HepG2 (cell line): ENCODE data around the gene ZSCAN21. TPM values are rescaled to one million over a fixed set of nuclear protein-coding genes. Genes with fewer than 3 reads are reported as not detected.

Source experiments
- ARNT ChIP-seq: fragments of 450-650 bp; IDR thresholded peaks from 2 replicates; pipeline ENCODE4 v1.6.1; 2017
- CBX1 ChIP-seq: IDR thresholded peaks from one replicate; pipeline ENCODE4 v1.6.1; 2016; ENCODE audit warnings: antibody characterized with exemption, low read depth
- CBX5 ChIP-seq: sonication (generic); formaldehyde crosslinking; IDR thresholded peaks from 2 replicates; pipeline ENCODE4 v1.4.0; 2020; ENCODE audit warnings: missing genetic modification reagents, borderline replicate concordance
- CREB1 ChIP-seq, 2 experiments: fragments of 450-650 bp in 1 of 2; IDR thresholded peaks; 2 replicates each; pipeline ENCODE4 v1.6.1; 2016 to 2017; ENCODE audit warnings: control low read depth in 1 of 2, mild to moderate bottlenecking in 1 of 2, missing compliant biosample characterization in 1 of 2, missing genetic modification characterization in 1 of 2
- GLI4 ChIP-seq: sonication (generic); formaldehyde crosslinking; IDR thresholded peaks from 2 replicates; pipeline ENCODE4 v1.5.1; 2020; ENCODE audit warnings: missing genetic modification reagents, mild to moderate bottlenecking, moderate library complexity, borderline replicate concordance
- HBP1 ChIP-seq: IDR thresholded peaks from 2 replicates; pipeline ENCODE4 v1.6.1; 2016; ENCODE audit warnings: low read depth, control low read depth
- HOXA9 ChIP-seq: sonication (generic); formaldehyde crosslinking; IDR thresholded peaks from 2 replicates; pipeline ENCODE4 v1.8.1; 2022; ENCODE audit warnings: missing genetic modification reagents, mild to moderate bottlenecking, moderate library complexity, borderline replicate concordance
- KAT2B ChIP-seq: fragments of 150-350 bp; IDR thresholded peaks from 2 replicates; pipeline ENCODE4 v1.6.1; 2014; ENCODE audit warnings: low read depth, low read length, borderline replicate concordance
- KDM3A ChIP-seq: IDR thresholded peaks from 2 replicates; pipeline ENCODE4 v1.6.1; 2018; ENCODE audit warnings: low read depth, missing compliant biosample characterization
- MIXL1 ChIP-seq: IDR thresholded peaks from 2 replicates; pipeline ENCODE4 v1.6.1; 2016
- MXD4 ChIP-seq: IDR thresholded peaks from 2 replicates; pipeline ENCODE4 v1.6.1; 2016; ENCODE audit warnings: mild to moderate bottlenecking, missing biosample characterization, missing genetic modification reagents
- MZF1 ChIP-seq: sonication (generic); formaldehyde crosslinking; IDR thresholded peaks from 2 replicates; pipeline ENCODE4 v1.8.1; 2023; ENCODE audit warnings: mild to moderate bottlenecking, missing genetic modification reagents, borderline replicate concordance
- NCOA5 ChIP-seq: sonication (generic); formaldehyde crosslinking; IDR thresholded peaks from 2 replicates; pipeline ENCODE4 v1.4.0; 2020; ENCODE audit warnings: missing genetic modification reagents
- NFE2 ChIP-seq: sonication (generic); formaldehyde crosslinking; IDR thresholded peaks from 2 replicates; pipeline ENCODE4 v1.4.0; 2020; ENCODE audit warnings: missing genetic modification reagents
- NFKB2 ChIP-seq: sonication (generic); formaldehyde crosslinking; IDR thresholded peaks from 2 replicates; pipeline ENCODE4 v1.4.0; 2020; ENCODE audit warnings: missing genetic modification reagents, borderline replicate concordance
- NR2C2 ChIP-seq: sonication (generic); formaldehyde crosslinking; IDR thresholded peaks from 2 replicates; pipeline ENCODE4 v1.4.0; 2020; ENCODE audit warnings: missing genetic modification reagents, mild to moderate bottlenecking, moderate library complexity, borderline replicate concordance
- PHF5A ChIP-seq: IDR thresholded peaks from one replicate; pipeline ENCODE4 v1.6.1; 2018; ENCODE audit warnings: low read depth, missing genetic modification reagents; ENCODE audit not compliant: unreplicated experiment
- RBM22 ChIP-seq: fragments of 200-400 bp; formaldehyde crosslinking; optimal IDR thresholded peaks from 2 replicates; pipeline ENCODE3; 2017; ENCODE audit warnings: mild to moderate bottlenecking, low read length, moderate library complexity
- SMAD1 ChIP-seq: sonication (generic); formaldehyde crosslinking; IDR thresholded peaks from 2 replicates; pipeline ENCODE4 v1.4.0; 2020; ENCODE audit warnings: missing genetic modification reagents, low read depth, mild to moderate bottlenecking, borderline replicate concordance
- SNAPC2 ChIP-seq: sonication (generic); formaldehyde crosslinking; IDR thresholded peaks from 2 replicates; pipeline ENCODE4 v1.8.1; 2022; ENCODE audit warnings: mild to moderate bottlenecking, missing genetic modification reagents
- ZBTB7B ChIP-seq: sonication (generic); formaldehyde crosslinking; IDR thresholded peaks from 2 replicates; pipeline ENCODE4 v1.4.0; 2020; ENCODE audit warnings: missing genetic modification reagents
- ZNF3 ChIP-seq: IDR thresholded peaks from 2 replicates; pipeline ENCODE4 v1.7.0; 2017; ENCODE audit warnings: inconsistent platforms
- ZNF550 ChIP-seq: sonication (generic); formaldehyde crosslinking; IDR thresholded peaks from 2 replicates; pipeline ENCODE4 v1.4.0; 2020; ENCODE audit warnings: mild to moderate bottlenecking, missing genetic modification reagents, borderline replicate concordance
- ZNF749 ChIP-seq: sonication (generic); formaldehyde crosslinking; IDR thresholded peaks from 2 replicates; pipeline ENCODE4 v1.8.0; 2022; ENCODE audit warnings: mild to moderate bottlenecking, missing genetic modification reagents, moderate library complexity, borderline replicate concordance
- ZNF800 ChIP-seq: sonication (generic); formaldehyde crosslinking; IDR thresholded peaks from 2 replicates; pipeline ENCODE4 v1.4.0; 2020; ENCODE audit warnings: missing genetic modification reagents
- polyA plus RNA-seq, 8 experiments: library from polyadenylated mRNA; depleted of rRNA in 3 of 8; stranded (reverse) in 7 of 8; unstranded in 1 of 8; fragments of >200 nt; fragmentation: Illumina TruSeq in 4 of 8; extraction: Trizol in 4 of 8; gene quantifications; 2 replicates each; pipeline versions ENCODE4 v1.2.1 to v1.2.3, GENCODE V29; 2011 to 2016; ENCODE audit warnings: low read depth in 4 of 8, missing spikeins in 1 of 8, mixed read lengths in 1 of 8; ENCODE audit not compliant: insufficient read depth in 1 of 8
- total RNA-seq, 5 experiments: library from RNA; depleted of rRNA; stranded (reverse); fragments of >200 nt; fragmentation: Illumina TruSeq; extraction: Trizol; gene quantifications; 2 replicates each; pipeline ENCODE4 v1.2.3, GENCODE V29; 2016; ENCODE audit warnings: low read depth in 1 of 5
- TF ChIP-seq, protein P1 (sequence below): sonication (generic); formaldehyde crosslinking; IDR thresholded peaks from 2 replicates; pipeline ENCODE4 v1.5.0; 2020; ENCODE audit warnings: missing genetic modification reagents

Gene ZSCAN21
- total and polyA plus RNA-seq, 2 of the 13 experiments (the other 11 are each of a cell fraction or from before 2014, with no cell fraction given): 7.0 to 10.0 TPM

DNA sequence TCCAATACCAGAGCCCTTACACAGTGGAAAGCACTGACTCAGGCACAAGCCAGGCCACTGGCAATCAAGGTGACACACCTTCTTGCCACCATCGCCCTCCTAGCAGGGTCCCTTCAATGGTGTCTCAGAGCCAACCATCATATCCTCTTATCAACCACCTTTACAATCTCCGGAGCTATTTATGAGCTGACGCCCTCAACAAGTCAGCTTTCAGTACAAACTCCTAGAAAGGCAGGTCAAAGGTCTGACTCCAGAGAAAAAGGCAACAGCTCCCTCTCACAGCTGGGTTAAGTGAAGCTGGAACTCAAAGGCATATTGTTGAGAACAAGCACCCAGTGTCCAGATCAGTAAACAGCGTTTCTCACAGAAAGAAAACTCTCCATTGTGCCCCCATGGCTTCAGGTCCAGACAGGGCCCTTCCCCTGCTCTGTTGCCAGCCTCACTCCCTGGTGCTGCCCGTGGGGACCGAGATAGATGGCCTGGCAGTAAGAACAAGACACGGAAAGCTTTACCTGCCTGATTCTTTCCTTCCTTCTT, 29.5 kb downstream of the ZSCAN21 start (continued):
- TF ChIP-seq NFKB2 (CRISPR knock-in tag) (0 out of 2 replicates have a peak, but pooled peaks have one; percentile 6), KAT2B (no peak), ARNT (no peak), NR2C2 (CRISPR knock-in tag) (peak; percentile 86), ZNF550 (CRISPR knock-in tag) (0 out of 2 replicates have a peak, but pooled peaks have one; percentile 75), CBX1 (no peak), MIXL1 (CRISPR knock-in tag) (no peak), ZNF3 (CRISPR knock-in tag) (no peak), RBM22 (peak; percentile 49), MZF1 (no peak), MXD4 (no peak), SMAD1 (CRISPR knock-in tag) (peak; percentile 59; the same call in 1 of the 2 replicates), NFE2 (CRISPR knock-in tag) (no peak), ZNF749 (CRISPR knock-in tag) (no peak), CREB1 (IDR thresholded peaks at IDR 0.05) (no peak), CREB1 (CRISPR knock-in tag; IDR thresholded peaks at IDR 0.05) (peak; percentile 13; the same call in 1 of the 2 replicates), HOXA9 (no peak), ZBTB7B (no peak), PHF5A (CRISPR knock-in tag) (no peak), HBP1 (no peak), GLI4 (CRISPR knock-in tag) (no peak), KDM3A (CRISPR knock-in tag) (no peak), SNAPC2 (CRISPR knock-in tag) (no peak), ZNF800 (CRISPR knock-in tag) (no peak), NCOA5 (CRISPR knock-in tag) (no peak), CBX5 (CRISPR knock-in tag) (no peak)
- TF ChIP-seq, protein P1, sequence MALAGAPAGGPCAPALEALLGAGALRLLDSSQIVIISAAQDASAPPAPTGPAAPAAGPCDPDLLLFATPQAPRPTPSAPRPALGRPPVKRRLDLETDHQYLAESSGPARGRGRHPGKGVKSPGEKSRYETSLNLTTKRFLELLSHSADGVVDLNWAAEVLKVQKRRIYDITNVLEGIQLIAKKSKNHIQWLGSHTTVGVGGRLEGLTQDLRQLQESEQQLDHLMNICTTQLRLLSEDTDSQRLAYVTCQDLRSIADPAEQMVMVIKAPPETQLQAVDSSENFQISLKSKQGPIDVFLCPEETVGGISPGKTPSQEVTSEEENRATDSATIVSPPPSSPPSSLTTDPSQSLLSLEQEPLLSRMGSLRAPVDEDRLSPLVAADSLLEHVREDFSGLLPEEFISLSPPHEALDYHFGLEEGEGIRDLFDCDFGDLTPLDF (CRISPR knock-in tag): no peak
